Measurements from ENCODE around the gene ALDOC.

Gene ALDOC

GRCh38 chr17:28545787-28546415 is 30.8 kb downstream of the ALDOC start:
- Histone ChIP-seq H3K4me1 (ENCODE audit: control insufficient read depth in 1 of 2, insufficient read depth in 1 of 2, low read depth in 1 of 2, low read length in 1 of 2) (peaks cover 44 to 46% of the 10 kb centered on the region in 2 experiments), H3K9me3 (no peaks in the 10 kb centered on the region), H3K27ac (peak overlapping the region; percentile 95), H3K4me3 (ENCODE audit: low read depth in 1 of 2, low read length in 1 of 2) (no peak overlapping the region), H3K27me3 (no peaks in the 10 kb centered on the region), H3K36me3 (peaks cover 20% of the 10 kb centered on the region)
- no peak for TF ChIP-seq CTCF (IDR thresholded peaks at IDR 0.05)

- TF ChIP-seq CTCF (IDR thresholded peaks at IDR 0.05), result no peak
- no peaks in the 10 kb centered on the region for H3K9me3 ChIP-seq
- H3K36me3 ChIP-seq, result peaks cover 20% of the 10 kb centered on the region
- peaks cover 37 to 38% of the 10 kb centered on the region in 2 experiments for H3K4me1 ChIP-seq (ENCODE audit: control insufficient read depth in 1 of 2, insufficient read depth in 1 of 2, low read depth in 1 of 2, low read length in 1 of 2)
- H3K27ac ChIP-seq, result peak overlapping the region; percentile 27
- no peak overlapping the region for H3K4me3 ChIP-seq (ENCODE audit: low read depth in 1 of 2, low read length in 1 of 2)
- no peaks in the 10 kb centered on the region for H3K27me3 ChIP-seq
These were observed 31.6 kb downstream of the ALDOC start for GRCh38 chr17:28545141-28545503.

- Histone ChIP-seq H3K27ac (no peak overlapping the region), H3K9me3 (no peaks in the 10 kb centered on the region), H3K4me1 (ENCODE audit: control insufficient read depth in 1 of 2, insufficient read depth in 1 of 2, low read depth in 1 of 2, low read length in 1 of 2) (peaks cover 31 to 32% of the 10 kb centered on the region in 2 experiments), H3K4me3 (ENCODE audit: low read depth in 1 of 2, low read length in 1 of 2) (no peak overlapping the region), H3K36me3 (peaks cover 20% of the 10 kb centered on the region), H3K27me3 (no peaks in the 10 kb centered on the region)
- no peak for TF ChIP-seq CTCF (IDR thresholded peaks at IDR 0.05)
These were observed 32.1 kb downstream of the ALDOC start for GRCh38 chr17:28544402-28545140.

GRCh38 chr17:28541439-28541838 is 35.3 kb downstream of the ALDOC start:
- H3K9me3 ChIP-seq, result no peaks in the 10 kb centered on the region
- H3K27me3 ChIP-seq, result no peaks in the 10 kb centered on the region
- H3K36me3 ChIP-seq, result peaks cover 7% of the 10 kb centered on the region
- no peak for TF ChIP-seq CTCF (IDR thresholded peaks at IDR 0.05)
- H3K4me1 ChIP-seq (ENCODE audit: control insufficient read depth in 1 of 2, insufficient read depth in 1 of 2, low read depth in 1 of 2, low read length in 1 of 2), result peaks cover 0 to 1% of the 10 kb centered on the region in 2 experiments
- no peak overlapping the region for H3K27ac ChIP-seq
- H3K4me3 ChIP-seq (ENCODE audit: low read depth in 1 of 2, low read length in 1 of 2), result no peak overlapping the region

- H3K9me3 ChIP-seq, result no peaks in the 10 kb centered on the region
- H3K4me1 ChIP-seq (ENCODE audit: control insufficient read depth in 1 of 2, insufficient read depth in 1 of 2, low read depth in 1 of 2, low read length in 1 of 2), result no peaks in the 10 kb centered on the region
- no peak for TF ChIP-seq CTCF (IDR thresholded peaks at IDR 0.05)
- H3K27ac ChIP-seq, result no peak overlapping the region
- H3K4me3 ChIP-seq (ENCODE audit: low read depth in 1 of 2, low read length in 1 of 2), result no peak overlapping the region
- no peaks in the 10 kb centered on the region for H3K36me3 ChIP-seq
- no peaks in the 10 kb centered on the region for H3K27me3 ChIP-seq
These were observed 36.5 kb downstream of the ALDOC start for GRCh38 chr17:28540231-28540630.

Measured in neutrophil (primary cell).